K562 (cell line): Measurements from ENCODE around the gene MAPK8IP1. TPM values are rescaled to one million over a fixed set of nuclear protein-coding genes. Genes with fewer than 3 reads are reported as not detected.

Experiments used
- ATF6 ChIP-seq: sonication (generic); formaldehyde crosslinking; IDR thresholded peaks from 2 replicates; pipeline ENCODE4 v1.4.0; 2020; ENCODE audit warnings: mild to moderate bottlenecking, missing genetic modification reagents
- CREB1 ChIP-seq, 2 experiments: sonication (generic) in 1 of 2; formaldehyde crosslinking in 1 of 2; IDR thresholded peaks; 2 replicates each; pipeline versions ENCODE4 v1.6.1 to v1.8.0; 2012 to 2022; ENCODE audit warnings: inconsistent platforms in 1 of 2, mild to moderate bottlenecking in 1 of 2, missing genetic modification reagents in 1 of 2, moderate library complexity in 1 of 2
- E2F3 ChIP-seq: fragments of 250-450 bp; sonication (Bioruptor Pico); IDR thresholded peaks from 2 replicates; pipeline ENCODE4 v1.4.0; 2020; ENCODE audit warnings: mild to moderate bottlenecking
- E2F4 ChIP-seq: sonication (generic); formaldehyde crosslinking; IDR thresholded peaks from 2 replicates; pipeline ENCODE4 v1.8.0; 2022; ENCODE audit warnings: mild to moderate bottlenecking, low read depth, missing genetic modification reagents
- FOXJ3 ChIP-seq: sonication (generic); formaldehyde crosslinking; IDR thresholded peaks from 2 replicates; pipeline ENCODE4 v1.4.0; 2020; ENCODE audit warnings: mild to moderate bottlenecking, missing genetic modification reagents
- HDAC8 ChIP-seq: fragments of 450-650 bp; IDR thresholded peaks from 2 replicates; pipeline ENCODE4 v1.6.1; 2016; ENCODE audit warnings: mild to moderate bottlenecking, missing genetic modification characterization, moderate library complexity, missing compliant biosample characterization
- HINFP ChIP-seq: fragments of 450-650 bp; conservative IDR thresholded peaks from 2 replicates; pipeline ENCODE4 v1.6.1; 2016; ENCODE audit warnings: missing genetic modification characterization, low read depth, mild to moderate bottlenecking, control low read depth, missing compliant biosample characterization
- IRF9 ChIP-seq: fragments of 450-650 bp; IDR thresholded peaks from 2 replicates; pipeline ENCODE4 v1.6.1; 2016; ENCODE audit warnings: missing biosample characterization, missing genetic modification characterization
- KLF13 ChIP-seq: fragments of 450-650 bp; IDR thresholded peaks from 2 replicates; pipeline ENCODE4 v1.6.1; 2016; ENCODE audit warnings: missing genetic modification characterization, low read depth, mild to moderate bottlenecking, missing compliant biosample characterization, moderate library complexity, borderline replicate concordance
- MCM7 ChIP-seq, 2 experiments: fragments of 450-650 bp; IDR thresholded peaks; 2 replicates each; pipeline ENCODE4 v1.6.1; 2016 to 2018
- NRF1 ChIP-seq, 2 experiments: fragments of 450-650 bp; IDR thresholded peaks in 1 of 2; conservative IDR thresholded peaks in 1 of 2; 2 replicates each; pipeline ENCODE4 v1.6.1; 2014; ENCODE audit warnings: mild to moderate bottlenecking in 2 of 2
- SMARCC2 ChIP-seq: fragments of 450-650 bp; IDR thresholded peaks from 2 replicates; pipeline ENCODE4 v1.6.1; 2017; ENCODE audit warnings: antibody characterized with exemption, moderate library complexity, mild to moderate bottlenecking, low read depth
- YY1 ChIP-seq, 3 experiments: IDR thresholded peaks; 2 replicates each; pipeline ENCODE4 v1.6.1; 2011; ENCODE audit warnings: low read length in 2 of 3, mild to moderate bottlenecking in 2 of 3, moderate library complexity in 2 of 3, borderline replicate concordance in 1 of 3, control low read depth in 1 of 3, low read depth in 1 of 3; ENCODE audit not compliant: insufficient read depth in 3 of 3, insufficient replicate concordance in 2 of 3, control insufficient read depth in 1 of 3, insufficient read length in 1 of 3; ENCODE audit errors: extremely low read depth in 1 of 3
- ZNF518B ChIP-seq: fragments of 250-450 bp; sonication (Bioruptor Pico); IDR thresholded peaks from 2 replicates; pipeline ENCODE4 v1.5.0; 2021; ENCODE audit warnings: mild to moderate bottlenecking, moderate library complexity
- polyA plus RNA-seq, 8 experiments: library from polyadenylated mRNA; depleted of rRNA in 4 of 8; stranded (reverse) in 5 of 8; unstranded in 3 of 8; fragments of >200 nt; fragmentation: Nextera tagmentation in 2 of 8; fragmentation: Illumina TruSeq in 1 of 8; extraction: Ambion mirVana in 2 of 8; extraction: Trizol in 1 of 8; gene quantifications; 2 replicates each; pipeline versions ENCODE4 v1.2.1 to v1.2.3, GENCODE V29; 2011 to 2014; ENCODE audit warnings: inconsistent platforms in 1 of 8, missing spikeins in 1 of 8
- total RNA-seq, 7 experiments: library from RNA; depleted of rRNA in 6 of 7; stranded (reverse); fragments of >200 nt in 6 of 7; fragmentation: Illumina TruSeq in 2 of 7; extraction: Trizol in 2 of 7; gene quantifications; 2 replicates each; pipeline versions ENCODE4 v1.2.1 to v1.2.3, GENCODE V29; 2011 to 2021; ENCODE audit warnings: low replicate concordance in 1 of 7

MAPK8IP1 gene
- total and polyA plus RNA-seq, 9 of the 15 experiments (the other 6 are each of a cell fraction or from before 2014, with no cell fraction given), result 0.13 to 6.9 (median 2.5) TPM

- no peak for TF ChIP-seq ZNF518B
- no peak for TF ChIP-seq HINFP (tag)
- TF ChIP-seq FOXJ3 (CRISPR knock-in tag), result no peak
- TF ChIP-seq CREB1 (IDR thresholded peaks at IDR 0.05), result no peak
- 0 out of 2 replicates have a peak, but pooled peaks have one; percentile 51 for TF ChIP-seq CREB1 (CRISPR knock-in tag; IDR thresholded peaks at IDR 0.05)
- peak; percentile 44; the same call in 1 of the 2 replicates for TF ChIP-seq IRF9 (tag)
- TF ChIP-seq HDAC8 (tag), result no peak
- TF ChIP-seq MCM7 (IDR thresholded peaks at IDR 0.05), result no peak
- TF ChIP-seq KLF13, result no peak
- TF ChIP-seq ATF6 (CRISPR knock-in tag), result no peak
- TF ChIP-seq NRF1 (conservative IDR thresholded peaks at IDR 0.05 in 1 of 2, IDR thresholded peaks at IDR 0.05 in 1 of 2), result peak; percentile 96 to 97
- peak in 2 of 3 experiments; percentile 36 to 59 for TF ChIP-seq YY1 (IDR thresholded peaks at IDR 0.05; ENCODE audit: borderline replicate concordance in 1 of 3, control insufficient read depth in 1 of 3, extremely low read depth in 1 of 3, insufficient read depth in 3 of 3, insufficient read length in 1 of 3, insufficient replicate concordance in 2 of 3, low read depth in 1 of 3, low read length in 2 of 3)
- no peak for TF ChIP-seq E2F4 (CRISPR knock-in tag)
- no peak for TF ChIP-seq E2F3 (CRISPR knock-in tag)
- TF ChIP-seq SMARCC2, result no peak
Measured at GRCh38 chr11:45917623-45918330, 32.3 kb downstream of the MAPK8IP1 start, which contains the start of gene PEX16 (continued).
